IPS DF 6.9 (cell line): ENCODE measurements around the gene TLE3.

Experiments
- DNase-seq: peaks from one replicate; pipeline ENCODE4 v3.0.0-alpha.2; 2013; ENCODE audit warnings: low read depth, low spot score
- H3K27ac ChIP-seq: one replicate; pipeline ENCODE4 v1.5.1; 2013; ENCODE audit warnings: low read length, control low read depth
- H3K27me3 ChIP-seq: 2 replicates; pipeline ENCODE4 v1.6.1; 2013; ENCODE audit warnings: mild to moderate bottlenecking, low read length; ENCODE audit not compliant: control insufficient read depth, insufficient read depth
- H3K36me3 ChIP-seq: 2 replicates; pipeline ENCODE4 v1.6.1; 2013; ENCODE audit warnings: low read length; ENCODE audit not compliant: control insufficient read depth, insufficient read depth
- H3K4me1 ChIP-seq: 2 replicates; pipeline ENCODE4 v1.6.1; 2013; ENCODE audit warnings: low read length; ENCODE audit not compliant: control insufficient read depth, insufficient read depth
- H3K4me3 ChIP-seq: 2 replicates; pipeline ENCODE4 v1.5.1; 2013; ENCODE audit warnings: mild to moderate bottlenecking, low read length
- H3K9me3 ChIP-seq: 2 replicates; pipeline ENCODE4 v1.6.1; 2013; ENCODE audit warnings: low read length, inconsistent platforms; ENCODE audit not compliant: control insufficient read depth, insufficient read depth
- WGBS: extraction: QIAGEN DNeasy Blood & Tissue Kit; methylation state at CpG from one replicate; pipeline ENCODE4 v1.1.7; 2013; ENCODE audit warnings: mixed read lengths, missing lambda C conversion rate; ENCODE audit not compliant: insufficient read length, insufficient coverage; 5-methylcytosine and 5-hydroxymethylcytosine counted together

The TLE3 gene

GRCh38 chr15:70092464-70093027, 5.2 kb downstream of the TLE3 start:
- Histone ChIP-seq H3K27me3 (no peaks in the 10 kb centered on the region), H3K4me1 (peaks cover 29% of the 10 kb centered on the region), H3K27ac (no peak overlapping the region), H3K4me3 (no peak overlapping the region), H3K36me3 (no peaks in the 10 kb centered on the region), H3K9me3 (no peaks in the 10 kb centered on the region)
- no peak for DNase-seq
- WGBS, result no CpG with 5 or more reads among the region's 6 CpGs

GRCh38 chr15:70091726-70092463, 5.8 kb downstream of the TLE3 start:
- H3K4me3 ChIP-seq, result no peak overlapping the region

GRCh38 chr15:70090436-70091296, 7.1 kb downstream of the TLE3 start:
- peaks cover 31% of the 10 kb centered on the region for H3K4me1 ChIP-seq
- DNase-seq, result no peak
- H3K27me3 ChIP-seq, result no peaks in the 10 kb centered on the region
- H3K4me3 ChIP-seq, result no peak overlapping the region
- no peaks in the 10 kb centered on the region; the same call in 1 of the 2 replicates for H3K36me3 ChIP-seq
- WGBS, result no CpG with 5 or more reads among the region's 8 CpGs
- no peaks in the 10 kb centered on the region for H3K9me3 ChIP-seq
- no peak overlapping the region for H3K27ac ChIP-seq

More at GRCh38 chr15:70091726-70092463, 5.8 kb downstream of the TLE3 start:
- WGBS, result no CpG with 5 or more reads among the region's 12 CpGs
- Histone ChIP-seq H3K36me3 (no peaks in the 10 kb centered on the region), H3K9me3 (no peaks in the 10 kb centered on the region), H3K4me1 (peaks cover 31% of the 10 kb centered on the region), H3K27me3 (no peaks in the 10 kb centered on the region), H3K27ac (no peak overlapping the region)
- DNase-seq, result no peak

- H3K27me3 ChIP-seq, result no peaks in the 10 kb centered on the region
- DNase-seq, result no peak
- H3K4me1 ChIP-seq, result peaks cover 28% of the 10 kb centered on the region
- no peaks in the 10 kb centered on the region for H3K9me3 ChIP-seq
- H3K4me3 ChIP-seq, result no peak overlapping the region
- no CpG with 5 or more reads among the region's 6 CpGs for WGBS
- no peaks in the 10 kb centered on the region; the same call in 1 of the 2 replicates for H3K36me3 ChIP-seq
- H3K27ac ChIP-seq, result no peak overlapping the region
Observed at GRCh38 chr15:70089692-70089971, 8.1 kb downstream of the TLE3 start.

GRCh38 chr15:70088887-70089691, 8.6 kb downstream of the TLE3 start:
- Histone ChIP-seq H3K27me3 (no peaks in the 10 kb centered on the region), H3K4me1 (peaks cover 33% of the 10 kb centered on the region), H3K36me3 (no peaks in the 10 kb centered on the region; the same call in 1 of the 2 replicates), H3K4me3 (no peak overlapping the region), H3K27ac (no peak overlapping the region), H3K9me3 (no peaks in the 10 kb centered on the region)
- WGBS, result no CpG with 5 or more reads among the region's 23 CpGs
- no peak for DNase-seq

GRCh38 chr15:70088455-70088854, 9.3 kb downstream of the TLE3 start:
- Histone ChIP-seq H3K27ac (no peak overlapping the region), H3K4me3 (no peak overlapping the region), H3K36me3 (no peaks in the 10 kb centered on the region; the same call in 1 of the 2 replicates), H3K4me1 (peaks cover 32% of the 10 kb centered on the region), H3K9me3 (no peaks in the 10 kb centered on the region), H3K27me3 (no peaks in the 10 kb centered on the region)
- no peak for DNase-seq
- WGBS, result no CpG with 5 or more reads among the region's 3 CpGs

GRCh38 chr15:70087708-70088352, 9.9 kb downstream of the TLE3 start:
- no CpG with 5 or more reads among the region's 12 CpGs for WGBS
- H3K4me1 ChIP-seq, result peaks cover 28% of the 10 kb centered on the region
- no peak overlapping the region for H3K27ac ChIP-seq
- no peaks in the 10 kb centered on the region; the same call in 1 of the 2 replicates for H3K36me3 ChIP-seq
- H3K27me3 ChIP-seq, result no peaks in the 10 kb centered on the region
- no peak for DNase-seq
- no peak overlapping the region for H3K4me3 ChIP-seq
- no peaks in the 10 kb centered on the region for H3K9me3 ChIP-seq

- Histone ChIP-seq H3K27ac (no peak overlapping the region), H3K9me3 (no peaks in the 10 kb centered on the region), H3K36me3 (no peaks in the 10 kb centered on the region; the same call in 1 of the 2 replicates), H3K4me3 (no peak overlapping the region), H3K27me3 (no peaks in the 10 kb centered on the region), H3K4me1 (peaks cover 28% of the 10 kb centered on the region)
- WGBS, result no CpG with 5 or more reads among the region's 5 CpGs
- no peak for DNase-seq
Observed at GRCh38 chr15:70086636-70087035, 11.1 kb downstream of the TLE3 start.

GRCh38 chr15:70084461-70084860, 13.3 kb downstream of the TLE3 start:
- Histone ChIP-seq H3K27me3 (no peaks in the 10 kb centered on the region), H3K27ac (no peak overlapping the region), H3K36me3 (no peaks in the 10 kb centered on the region; the same call in 1 of the 2 replicates), H3K9me3 (no peaks in the 10 kb centered on the region), H3K4me3 (no peak overlapping the region), H3K4me1 (peaks cover 21% of the 10 kb centered on the region)
- DNase-seq, result no peak
- WGBS, result no CpG with 5 or more reads among the region's 6 CpGs
